Keratinocyte (primary cell): ENCODE data around the gene TAOK2. TPM values are rescaled to one million over a fixed set of nuclear protein-coding genes. Genes with fewer than 3 reads are reported as not detected.

Experiments used
- DNase-seq: peaks from one replicate; pipeline ENCODE4 v3.0.0-alpha.2; 2011; ENCODE audit warnings: low read depth, missing footprints, low spot score
- FAIRE-seq: peaks from 2 replicates; lab custom pipeline; 2011; peaks lifted over from hg19 to GRCh38; lab: Jason Lieb, UNC
- H2AFZ ChIP-seq: 2 replicates; pipeline ENCODE4 v1.6.0; 2012; ENCODE audit warnings: low read length, control low read depth, inconsistent platforms; ENCODE audit not compliant: control insufficient read depth
- H3K27ac ChIP-seq: 2 replicates; pipeline ENCODE4 v1.5.1; 2011; ENCODE audit warnings: low read length; ENCODE audit not compliant: control insufficient read depth, insufficient read depth
- H3K27me3 ChIP-seq: 3 replicates; pipeline ENCODE4 v1.6.0; 2011; ENCODE audit warnings: low read length; ENCODE audit not compliant: control insufficient read depth, insufficient read depth; ENCODE audit errors: extremely low read depth
- H3K36me3 ChIP-seq, 2 experiments: 2 replicates in 1 of 2; 3 replicates in 1 of 2; pipeline ENCODE4 v1.5.1; 2011; ENCODE audit warnings: low read length in 2 of 2, mild to moderate bottlenecking in 1 of 2; ENCODE audit not compliant: control insufficient read depth in 2 of 2, insufficient read depth in 2 of 2; ENCODE audit errors: extremely low read depth in 1 of 2
- H3K4me1 ChIP-seq: 3 replicates; pipeline ENCODE4 v1.5.1; 2011; ENCODE audit warnings: low read length; ENCODE audit not compliant: control insufficient read depth, insufficient read depth; ENCODE audit errors: extremely low read depth
- H3K4me2 ChIP-seq: 3 replicates; pipeline ENCODE4 v1.6.0; 2011; ENCODE audit warnings: low read depth, low read length; ENCODE audit not compliant: control insufficient read depth, insufficient read depth; ENCODE audit errors: extremely low read depth
- H3K4me3 ChIP-seq, 3 experiments: fragments of 200-600 bp in 1 of 3; sonication (generic) in 1 of 3; 2 replicates in 2 of 3; 3 replicates in 1 of 3; pipeline ENCODE4 v1.5.1; 2011 to 2016; ENCODE audit warnings: low read length in 3 of 3, mild to moderate bottlenecking in 3 of 3, control low read depth in 2 of 3, inconsistent platforms in 1 of 3, low read depth in 1 of 3, mixed read lengths in 1 of 3, mixed run types in 1 of 3, moderate library complexity in 1 of 3; ENCODE audit not compliant: control insufficient read depth in 2 of 3, insufficient read depth in 2 of 3; ENCODE audit errors: extremely low read depth in 1 of 3
- H3K79me2 ChIP-seq: 2 replicates; pipeline ENCODE4 v1.6.0; 2012; ENCODE audit warnings: low read length; ENCODE audit not compliant: control insufficient read depth, insufficient read depth
- H3K9ac ChIP-seq: 3 replicates; pipeline ENCODE4 v1.6.0; 2011; ENCODE audit warnings: low read length; ENCODE audit not compliant: control insufficient read depth, insufficient read depth; ENCODE audit errors: extremely low read depth
- H3K9me1 ChIP-seq: 3 replicates; pipeline ENCODE4 v1.6.0; 2011; ENCODE audit warnings: low read length; ENCODE audit not compliant: control insufficient read depth, insufficient read depth; ENCODE audit errors: extremely low read depth
- H3K9me3 ChIP-seq: 2 replicates; pipeline ENCODE4 v1.5.1; 2012; ENCODE audit warnings: low read depth, low read length; ENCODE audit not compliant: control insufficient read depth
- H4K20me1 ChIP-seq: 3 replicates; pipeline ENCODE4 v1.6.0; 2011; ENCODE audit warnings: low read length; ENCODE audit not compliant: control insufficient read depth, insufficient read depth; ENCODE audit errors: extremely low read depth
- CTCF ChIP-seq, 3 experiments: IDR thresholded peaks in 1 of 3; conservative IDR thresholded peaks in 1 of 3; optimal IDR thresholded peaks in 1 of 3; 2 replicates in 2 of 3; 3 replicates in 1 of 3; pipeline versions ENCODE3 to v1.5.1; 2011; ENCODE audit warnings: low read length in 3 of 3, mild to moderate bottlenecking in 3 of 3, moderate library complexity in 2 of 3, control low read depth in 1 of 3, inconsistent platforms in 1 of 3; ENCODE audit not compliant: insufficient read depth in 2 of 3; ENCODE audit errors: extremely low read depth in 1 of 3
- EZH2 ChIP-seq: IDR thresholded peaks from one replicate; pipeline ENCODE4 v1.6.1; 2012; ENCODE audit warnings: inconsistent platforms, mild to moderate bottlenecking, low read length, moderate library complexity
- dilution Hi-C: fragments of 300-500 bp; cut with MboI; formaldehyde crosslinking; loops from one replicate; pipeline ENCODE4 v1.7.0; 2020; ENCODE audit warnings: low sequenced_read_pairs; ENCODE audit not compliant: extremely low pct_ligation_motif_present
- polyA plus RNA-seq, 5 experiments: library from polyadenylated mRNA; depleted of rRNA in 3 of 5; stranded (reverse) in 3 of 5; stranded (forward) in 1 of 5; unstranded in 1 of 5; fragments of >200 nt; gene quantifications; 1 replicate in 1 of 5; 2 replicates in 3 of 5; 3 replicates in 1 of 5; pipeline versions ENCODE4 v1.2.1 to v1.2.3, GENCODE V29; 2011 to 2012; ENCODE audit warnings: missing spikeins in 2 of 5, low read depth in 1 of 5, low replicate concordance in 1 of 5

TAOK2 gene
- polyA plus RNA-seq, 1 donor (not counting 4 experiments of a cell fraction or from before 2014, with no cell fraction given), result 13.8 TPM

DNA sequence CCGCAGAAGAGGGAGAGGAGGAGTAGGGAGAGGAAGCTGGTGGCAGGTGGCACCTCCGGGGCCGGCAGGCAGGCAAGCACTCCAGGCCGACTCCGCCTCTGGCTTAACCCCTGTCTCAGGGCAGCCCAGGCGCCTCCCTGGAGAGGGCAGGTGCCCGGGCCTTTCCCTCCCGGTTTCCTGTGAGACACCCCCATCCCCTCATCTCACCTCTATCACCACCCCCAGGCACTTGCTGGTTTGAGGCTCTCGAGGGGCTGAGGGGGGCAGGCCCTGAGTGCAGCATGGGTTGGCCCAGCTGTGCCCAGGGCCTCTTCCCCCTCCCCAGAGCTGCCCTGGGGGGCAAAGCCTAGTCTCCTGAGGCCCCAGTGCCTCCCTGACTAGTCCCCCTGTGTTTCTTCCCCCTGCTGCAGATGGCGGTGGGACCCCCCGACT is 31.2 kb downstream of the TAOK2 start:
- FAIRE-seq (no peak), DNase-seq (no peak)
- Histone ChIP-seq H3K9ac (no peak overlapping the region), H3K4me3 (no peak overlapping the region), H2AFZ (no peak overlapping the region), H3K27ac (no peak overlapping the region), H3K27me3 (peaks cover 4% of the 10 kb centered on the region), H3K36me3 (peaks cover 15 to 17% of the 10 kb centered on the region in 2 experiments), H4K20me1 (no peaks in the 10 kb centered on the region), H3K9me3 (no peaks in the 10 kb centered on the region), H3K9me1 (no peaks in the 10 kb centered on the region), H3K79me2 (no peaks in the 10 kb centered on the region), H3K4me1 (no peaks in the 10 kb centered on the region), H3K4me2 (no peak overlapping the region)
- TF ChIP-seq CTCF (optimal IDR thresholded peaks at IDR 0.05 in 1 of 3, IDR thresholded peaks at IDR 0.05 in 1 of 3, conservative IDR thresholded peaks at IDR 0.05 in 1 of 3; ENCODE audit: extremely low read depth in 1 of 3, insufficient read depth in 2 of 3, low read length in 3 of 3) (no peak), EZH2 (no peak)
- dilution Hi-C loops, result no loop called here

GRCh38 chr16:30005341-30006094 is 31.9 kb downstream of the TAOK2 start:
- no peak overlapping the region for H3K9ac ChIP-seq
- H3K4me2 ChIP-seq, result no peak overlapping the region
- dilution Hi-C loops, result no loop called here
- no peak for FAIRE-seq
- H3K9me3 ChIP-seq, result no peaks in the 10 kb centered on the region
- H3K36me3 ChIP-seq, result peaks cover 11 to 17% of the 10 kb centered on the region in 2 experiments
- no peak for DNase-seq
- H3K27me3 ChIP-seq, result peaks cover 11% of the 10 kb centered on the region
- no peak overlapping the region for H2AFZ ChIP-seq
- no peaks in the 10 kb centered on the region for H4K20me1 ChIP-seq
- H3K27ac ChIP-seq, result no peak overlapping the region
- TF ChIP-seq CTCF (optimal IDR thresholded peaks at IDR 0.05 in 1 of 3, IDR thresholded peaks at IDR 0.05 in 1 of 3, conservative IDR thresholded peaks at IDR 0.05 in 1 of 3; ENCODE audit: extremely low read depth in 1 of 3, insufficient read depth in 2 of 3, low read length in 3 of 3), result peak; percentile 60 to 75 (median 70)
- TF ChIP-seq EZH2, result no peak
- H3K9me1 ChIP-seq, result no peaks in the 10 kb centered on the region
- H3K79me2 ChIP-seq, result no peaks in the 10 kb centered on the region
- peaks cover 2% of the 10 kb centered on the region for H3K4me1 ChIP-seq
- H3K4me3 ChIP-seq, result no peak overlapping the region
